ELF-1 (cell line): Measurements from ENCODE around the gene ARMH1.

Source experiments
- DNase-seq: peaks from one replicate; pipeline ENCODE4 v3.0.0-alpha.2; 2016; ENCODE audit warnings: low read depth, low spot score

ARMH1 gene

GRCh38 chr1:44674113-44675000 is at the start of gene ARMH1, which contains the start of gene TMEM53:
Gene ARMH1, plus strand, starts transcription at chr1:44674714. Its CDS starts 14,984 bp downstream, at chr1:44689698.
Gene TMEM53, minus strand, starts transcription at chr1:44674481. Its CDS starts 90 bp downstream, at chr1:44674391.
- peak; percentile 100 for DNase-seq

DNA sequence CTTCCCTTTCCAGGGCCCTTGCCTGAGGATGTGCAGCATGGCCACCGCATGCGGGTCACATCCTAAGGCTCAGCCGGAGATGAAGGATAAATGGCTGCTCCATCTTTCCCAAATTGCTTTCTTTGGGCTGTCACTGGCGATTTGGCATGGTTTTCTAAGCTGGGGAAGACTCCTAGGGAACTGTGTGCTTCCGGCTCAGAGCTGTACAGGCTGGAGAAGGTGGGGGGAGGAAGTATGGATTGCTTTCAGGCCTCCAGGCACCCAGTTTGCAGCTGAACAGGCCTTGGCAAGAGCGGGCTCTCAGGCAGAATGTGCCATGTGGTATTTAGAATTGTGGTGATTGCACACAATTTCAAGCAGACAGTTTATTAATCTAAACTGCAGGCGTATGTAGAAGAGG is 49.2 kb upstream of the ARMH1 start:
- DNase-seq, result no peak

DNA sequence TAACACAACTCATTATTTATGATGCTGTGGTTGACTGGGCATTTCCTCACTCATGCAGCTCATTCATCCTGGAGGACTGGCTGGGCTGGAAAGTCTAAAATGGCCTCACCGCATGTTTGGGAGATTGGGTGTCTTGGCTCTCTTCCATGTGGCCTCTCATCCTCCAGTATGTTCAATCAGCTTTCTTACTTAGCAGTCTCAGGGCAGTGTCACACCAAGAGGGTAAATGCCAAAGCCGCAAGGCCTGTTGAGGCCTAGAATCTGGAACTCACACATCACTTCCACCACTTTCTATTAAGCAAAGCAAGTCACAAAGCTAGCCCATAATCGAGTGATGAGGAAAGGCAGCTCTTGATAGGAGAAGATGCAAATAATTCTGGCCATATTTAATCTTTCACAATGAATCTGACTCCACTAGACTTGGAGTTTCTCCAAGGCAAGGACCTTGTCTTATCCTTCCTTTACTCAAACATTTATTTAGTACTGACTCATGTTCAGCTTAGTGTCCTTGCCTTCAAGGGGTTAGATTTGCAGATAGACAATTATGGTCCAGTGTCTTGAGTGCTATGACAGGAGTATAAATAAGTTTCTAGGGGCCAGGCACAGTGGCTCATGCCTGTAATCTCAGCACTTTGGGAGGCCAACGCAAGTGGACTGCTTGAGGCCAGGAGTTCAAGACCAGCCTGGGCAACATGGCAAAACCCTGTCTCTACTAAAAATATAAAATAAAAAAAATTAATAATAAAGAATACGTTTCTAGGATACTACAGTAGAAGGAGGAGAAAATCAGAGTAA is 45.4 kb upstream of the ARMH1 start:
- no peak for DNase-seq

DNA sequence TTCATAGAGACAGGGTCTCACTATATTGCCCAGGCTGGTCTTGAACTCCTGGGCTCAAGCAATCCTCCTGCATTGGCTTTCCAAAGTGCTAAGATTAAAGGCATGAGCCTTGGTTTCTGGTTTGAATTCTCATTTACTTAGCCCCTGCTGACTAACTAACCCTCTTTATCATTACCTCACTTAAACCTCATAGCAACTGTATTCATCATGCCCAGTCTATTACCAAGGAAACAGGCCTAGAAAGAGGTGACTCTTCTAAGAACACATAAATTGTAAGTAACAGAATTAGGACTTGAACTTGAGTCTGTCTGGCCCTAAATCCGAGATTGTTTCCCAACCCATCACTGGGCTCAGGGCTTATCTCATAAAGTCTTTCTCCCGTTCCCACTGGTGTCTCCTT is 44.4 kb upstream of the ARMH1 start:
- no peak for DNase-seq

GRCh38 chr1:44631333-44631646 is 43.2 kb upstream of the ARMH1 start:
- no peak for DNase-seq

DNA sequence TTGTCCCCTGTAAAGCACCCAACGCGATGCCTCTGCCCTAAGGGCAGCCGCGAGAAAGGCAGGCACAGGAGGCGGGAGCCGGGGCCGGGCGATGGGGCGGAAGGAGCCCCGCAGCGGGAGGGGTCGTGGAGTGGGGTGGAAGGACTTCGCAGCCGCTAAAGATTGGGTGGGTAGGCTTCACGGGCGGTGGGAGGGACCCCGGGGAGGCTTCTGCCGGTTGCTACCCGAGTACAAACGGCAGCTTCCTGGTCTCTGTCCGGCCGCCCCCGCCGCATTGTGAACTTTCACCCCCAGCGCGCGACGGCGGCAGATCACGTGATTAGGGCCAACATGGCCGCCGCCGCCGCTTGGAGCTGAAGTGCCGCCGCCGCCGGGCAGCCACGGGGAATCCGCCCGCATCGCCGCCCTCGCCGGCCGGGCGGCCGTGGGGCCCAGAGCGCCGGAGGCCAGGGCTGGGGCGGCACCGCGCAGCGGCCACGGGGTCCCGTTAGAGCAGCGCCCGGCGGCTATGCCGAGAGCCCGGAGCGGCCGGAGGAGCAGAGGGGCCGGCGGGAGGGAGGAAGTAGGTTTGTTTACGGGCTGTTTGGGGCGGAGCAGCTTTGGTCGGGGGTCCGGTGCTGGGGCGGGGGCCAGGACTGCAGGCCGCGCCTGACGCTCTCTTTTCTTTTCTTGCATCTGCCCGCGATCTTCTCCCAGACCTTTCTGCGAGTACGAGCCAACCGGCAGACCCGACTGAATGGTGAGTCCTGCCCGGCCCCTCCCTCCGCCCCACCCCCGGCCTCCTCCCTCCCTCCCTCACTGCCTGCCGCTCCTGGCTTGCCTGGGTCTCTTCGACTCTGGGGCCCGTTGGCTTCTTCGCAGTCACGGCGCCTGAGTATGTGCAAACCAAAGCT is 42.6 kb upstream of the ARMH1 start:
- peak; percentile 87 for DNase-seq

- no peak for DNase-seq
Measured at GRCh38 chr1:44632598-44632997, 41.9 kb upstream of the ARMH1 start.

- DNase-seq, result no peak
Measured at GRCh38 chr1:44634606-44635189, 39.8 kb upstream of the ARMH1 start.

DNA sequence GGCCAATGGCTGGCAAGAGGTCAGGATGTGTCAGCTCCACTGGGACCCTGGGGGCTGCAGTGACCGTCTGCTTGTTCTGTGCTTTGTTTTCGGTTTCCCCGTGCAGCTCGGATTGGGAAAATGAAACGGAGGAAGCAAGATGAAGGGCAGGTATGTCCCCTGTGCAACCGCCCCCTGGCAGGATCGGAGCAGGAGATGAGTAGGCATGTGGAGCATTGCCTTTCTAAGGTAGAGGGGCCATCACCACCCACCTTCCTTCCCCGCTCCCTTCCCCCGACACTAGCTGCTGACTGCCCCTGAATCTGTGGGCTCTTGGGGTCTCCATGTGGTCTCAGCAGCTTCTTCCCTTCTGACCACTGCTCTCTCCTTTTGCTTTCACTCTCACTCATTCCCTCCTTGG is 39.1 kb upstream of the ARMH1 start:
- DNase-seq, result no peak

DNA sequence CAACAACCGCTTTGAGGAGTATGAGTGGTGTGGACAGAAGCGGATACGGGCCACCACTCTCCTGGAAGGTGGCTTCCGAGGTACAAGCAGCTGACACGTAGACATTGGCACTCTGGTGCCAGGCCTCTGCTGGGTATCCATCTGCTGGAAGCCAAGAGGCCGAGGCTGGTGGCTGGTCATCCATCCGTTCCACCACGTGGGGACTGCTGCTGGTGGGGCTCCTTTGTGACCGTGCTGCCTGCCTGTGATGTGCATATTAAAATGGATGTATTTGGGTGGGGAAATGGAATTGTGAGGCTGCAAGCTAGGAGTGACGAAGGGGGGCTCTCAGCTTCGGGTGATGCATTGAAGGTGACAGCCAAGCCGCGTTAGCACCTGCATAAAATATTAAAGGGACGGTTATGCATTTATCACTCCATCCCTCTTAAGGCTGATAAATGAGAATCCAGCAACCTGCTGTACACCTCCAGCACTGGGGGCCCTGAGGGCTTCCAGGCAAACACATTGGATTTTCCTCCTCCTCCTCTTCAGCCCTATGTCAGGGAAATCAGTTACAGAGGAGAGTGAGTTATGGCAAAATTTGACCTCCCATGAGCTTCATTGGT is 38.3 kb upstream of the ARMH1 start:
- no peak for DNase-seq

DNA sequence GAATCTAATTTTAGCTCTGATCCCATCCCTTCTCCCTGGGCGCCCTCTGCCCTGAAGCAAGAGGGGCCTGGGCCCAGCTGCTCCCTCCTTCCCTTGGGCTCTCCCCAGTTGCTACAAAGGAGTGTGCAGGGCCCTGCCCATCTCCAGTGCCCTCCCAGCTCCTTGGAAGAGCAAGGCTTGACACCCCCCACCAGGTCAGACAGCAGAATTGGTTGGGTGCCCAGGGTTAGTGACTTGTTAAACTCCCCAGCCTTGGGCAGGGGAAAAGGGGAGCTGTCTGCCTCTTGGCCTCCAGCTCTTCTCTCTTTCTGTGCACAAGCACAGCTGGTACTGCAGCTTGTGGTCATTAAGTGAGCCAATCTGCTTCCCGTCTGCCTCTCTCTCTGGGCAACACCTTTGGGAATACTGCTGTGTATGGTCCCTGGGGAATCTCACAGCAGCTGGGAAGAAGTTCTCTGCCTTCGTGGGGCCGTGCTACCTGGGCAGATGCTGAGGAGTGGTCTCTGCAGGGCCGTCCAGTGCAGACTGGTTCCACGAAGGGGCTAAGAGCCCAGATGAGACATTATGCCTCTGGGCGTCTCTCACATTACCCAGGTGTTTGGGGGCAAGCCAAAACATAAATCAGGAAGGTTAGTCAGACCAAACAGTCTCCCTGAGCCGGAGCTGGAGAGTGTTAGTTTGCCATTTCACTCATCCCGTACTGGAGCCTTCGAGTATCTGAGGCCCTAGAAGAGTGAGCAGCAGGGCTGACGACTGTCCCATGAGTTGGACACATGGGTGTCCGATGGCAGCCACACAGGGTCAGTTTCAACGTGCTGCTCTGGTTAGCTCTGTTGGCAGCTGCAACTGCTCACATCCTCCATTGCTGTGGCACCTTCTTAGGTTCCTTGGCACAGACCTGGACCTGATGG is 37.6 kb upstream of the ARMH1 start:
- DNase-seq, result no peak

DNA sequence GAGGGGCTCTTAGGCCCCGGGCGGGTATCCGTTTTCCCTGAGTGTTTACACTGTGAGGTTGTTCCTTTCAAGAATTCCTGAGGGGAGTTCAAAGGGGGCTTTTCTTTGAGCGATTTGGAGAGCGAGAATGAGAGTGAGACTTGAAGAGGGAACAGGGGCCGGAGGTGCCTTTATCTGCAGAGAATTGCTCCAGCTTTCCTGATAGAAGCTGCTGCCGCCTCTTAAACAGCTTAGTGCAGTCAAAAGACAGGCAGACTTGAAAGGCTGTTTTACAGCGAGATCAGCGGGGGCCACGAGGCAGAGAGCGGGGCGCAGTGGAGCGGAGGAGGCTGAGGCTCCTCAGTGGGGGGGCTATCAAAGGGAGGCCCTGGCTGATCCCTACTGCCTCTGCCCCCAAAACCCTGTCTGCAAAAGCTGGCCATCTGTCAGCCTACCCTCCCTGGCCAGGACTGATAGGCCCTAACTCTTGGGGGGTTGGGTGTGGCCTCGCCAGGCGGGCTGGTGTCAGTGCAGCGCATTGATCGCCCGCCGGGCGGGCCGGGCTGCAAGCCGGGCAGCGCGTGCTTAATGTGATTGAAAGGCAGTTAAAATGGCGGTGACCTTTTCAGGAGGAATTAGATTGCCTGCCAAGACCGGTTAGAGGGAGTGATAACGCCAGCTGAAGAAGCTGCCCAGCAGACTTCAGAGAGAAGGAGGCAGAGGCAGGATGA is 36.7 kb upstream of the ARMH1 start:
- no peak for DNase-seq

- peak; percentile 32 for DNase-seq
Measured at GRCh38 chr1:44640200-44640853, 34.2 kb upstream of the ARMH1 start.

DNA sequence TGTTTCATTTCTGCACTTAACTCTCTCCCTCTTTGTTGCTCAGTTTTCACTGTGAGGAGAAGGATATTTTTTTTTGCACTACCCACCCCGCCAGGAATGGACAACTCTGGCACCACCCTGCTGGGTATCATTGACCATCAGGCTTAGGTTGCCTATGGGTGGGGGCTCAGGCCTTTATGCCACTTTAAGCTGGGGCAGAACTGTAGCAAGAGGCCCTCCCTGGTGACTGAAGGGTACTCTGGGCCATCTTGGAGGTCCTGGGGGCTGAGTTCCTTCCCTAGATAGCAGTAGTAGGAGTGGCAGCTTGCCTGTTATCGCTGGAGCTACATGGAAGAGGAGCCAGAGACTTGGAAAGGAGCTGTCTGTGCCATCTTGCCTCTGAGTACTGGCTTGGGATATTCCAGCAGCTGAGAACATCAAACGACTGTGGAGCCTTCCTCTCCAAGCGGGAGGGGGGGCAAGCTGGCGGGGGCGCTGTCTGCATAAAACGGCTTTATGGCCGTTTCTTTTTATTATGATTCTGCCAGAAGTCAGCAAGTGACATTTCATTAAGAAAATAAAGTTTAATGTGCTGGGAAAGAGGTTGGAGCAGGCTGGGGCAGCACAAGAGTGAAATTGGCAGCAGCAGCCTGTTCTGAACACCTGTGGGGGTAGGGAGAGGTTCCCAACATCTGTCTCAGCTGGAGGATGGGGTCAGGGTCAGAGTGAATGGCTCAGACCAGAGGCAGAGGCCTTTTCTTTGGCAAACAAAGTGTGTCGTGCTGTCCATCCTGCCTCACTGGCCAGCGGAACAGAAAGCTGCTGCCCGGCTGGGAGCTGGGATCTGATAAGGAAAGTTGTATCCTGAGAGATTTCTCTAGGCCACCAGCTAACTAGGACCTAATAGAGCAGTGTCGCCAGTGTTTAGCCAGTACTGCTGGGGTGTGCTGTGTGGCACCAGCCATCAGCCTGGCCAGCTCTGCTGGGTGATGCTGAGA is 33.1 kb upstream of the ARMH1 start:
- DNase-seq, result no peak

- no peak for DNase-seq
Measured at GRCh38 chr1:44642255-44642654, 32.3 kb upstream of the ARMH1 start.

DNA sequence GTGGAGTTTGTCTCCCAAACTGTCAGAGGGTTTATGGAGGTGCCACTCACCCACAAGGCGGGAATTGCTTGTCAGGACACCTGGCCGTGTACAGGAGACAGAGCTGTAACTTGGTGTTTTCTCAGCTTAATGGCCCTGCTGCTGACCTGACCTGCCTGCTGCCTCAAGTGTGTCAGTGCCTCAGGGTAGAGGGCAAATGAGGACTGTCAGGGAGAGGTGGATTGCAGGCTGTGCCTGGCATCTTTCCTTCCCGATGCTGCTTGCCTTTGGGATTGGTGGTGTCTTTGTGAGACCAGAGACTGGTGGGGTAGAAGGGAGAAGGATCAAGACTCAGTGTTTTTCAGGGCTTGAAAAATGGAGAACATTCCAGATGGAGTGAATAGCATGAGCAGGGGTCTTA is 31.6 kb upstream of the ARMH1 start:
- DNase-seq, result no peak

- no peak for DNase-seq
Measured at GRCh38 chr1:44643721-44644334, 30.7 kb upstream of the ARMH1 start.
